Astrocyte (in vitro differentiated cells and primary cell): Measurements from ENCODE around the gene TIMM21. TPM values are rescaled to one million over a fixed set of nuclear protein-coding genes. Genes with fewer than 3 reads are reported as not detected.

ENCODE experiments used
- DNase-seq: peaks from one replicate; pipeline ENCODE4 v3.0.0-alpha.2; 2010; ENCODE audit warnings: low read depth
- FAIRE-seq: peaks from 2 replicates; lab custom pipeline; 2011; peaks lifted over from hg19 to GRCh38; lab: Jason Lieb, UNC
- H2AFZ ChIP-seq: 2 replicates; pipeline ENCODE4 v1.6.0; 2012; ENCODE audit warnings: low read depth, low read length, inconsistent platforms
- H3K27ac ChIP-seq: 2 replicates; pipeline ENCODE4 v1.5.1; 2011; ENCODE audit warnings: low read depth, low read length, inconsistent platforms
- H3K27me3 ChIP-seq: 2 replicates; pipeline ENCODE4 v1.6.0; 2011; ENCODE audit warnings: low read length, inconsistent platforms; ENCODE audit not compliant: insufficient read depth
- H3K36me3 ChIP-seq: 2 replicates; pipeline ENCODE4 v1.5.1; 2011; ENCODE audit warnings: low read length, inconsistent platforms; ENCODE audit not compliant: insufficient read depth
- H3K4me1 ChIP-seq: 2 replicates; pipeline ENCODE4 v1.5.1; 2011; ENCODE audit warnings: low read length, inconsistent platforms; ENCODE audit not compliant: insufficient read depth
- H3K4me2 ChIP-seq: 2 replicates; pipeline ENCODE4 v1.6.0; 2012; ENCODE audit warnings: low read length, inconsistent platforms
- H3K4me3 ChIP-seq: 2 replicates; pipeline ENCODE4 v1.5.1; 2011; ENCODE audit warnings: low read depth, mild to moderate bottlenecking, low read length, inconsistent platforms; ENCODE audit not compliant: insufficient read depth
- H3K79me2 ChIP-seq: 2 replicates; pipeline ENCODE4 v1.6.0; 2012; ENCODE audit warnings: mild to moderate bottlenecking, low read length, inconsistent platforms; ENCODE audit not compliant: insufficient read depth
- H3K9ac ChIP-seq: 2 replicates; pipeline ENCODE4 v1.6.0; 2012; ENCODE audit warnings: mild to moderate bottlenecking, low read length, inconsistent platforms
- H3K9me3 ChIP-seq: 2 replicates; pipeline ENCODE4 v1.5.1; 2012; ENCODE audit warnings: low read depth, mild to moderate bottlenecking, low read length, inconsistent platforms; ENCODE audit not compliant: insufficient read depth
- H4K20me1 ChIP-seq: 2 replicates; pipeline ENCODE4 v1.6.0; 2012; ENCODE audit warnings: low read length, inconsistent platforms; ENCODE audit not compliant: insufficient read depth
- H3K27ac Mint-ChIP-seq: one replicate; pipeline ENCODE4 v1.8.0; 2021; ENCODE audit warnings: mild to moderate bottlenecking, mixed read lengths; ENCODE audit not compliant: unreplicated experiment
- H3K27me3 Mint-ChIP-seq: one replicate; pipeline ENCODE4 v1.8.0; 2021; ENCODE audit warnings: low read depth, mixed read lengths; ENCODE audit not compliant: unreplicated experiment
- H3K36me3 Mint-ChIP-seq: one replicate; pipeline ENCODE4 v1.8.0; 2021; ENCODE audit warnings: low read depth, mixed read lengths; ENCODE audit not compliant: unreplicated experiment
- H3K4me1 Mint-ChIP-seq: one replicate; pipeline ENCODE4 v1.8.0; 2021; ENCODE audit warnings: low read depth, mixed read lengths; ENCODE audit not compliant: unreplicated experiment
- H3K4me3 Mint-ChIP-seq: one replicate; pipeline ENCODE4 v1.8.0; 2021; ENCODE audit warnings: mild to moderate bottlenecking, moderate library complexity, mixed read lengths; ENCODE audit not compliant: unreplicated experiment
- H3K9me3 Mint-ChIP-seq: one replicate; pipeline ENCODE4 v1.8.0; 2021; ENCODE audit warnings: mild to moderate bottlenecking, mixed read lengths; ENCODE audit not compliant: unreplicated experiment
- EZH2 ChIP-seq: IDR thresholded peaks from 2 replicates; pipeline ENCODE4 v1.6.1; 2012; ENCODE audit warnings: mild to moderate bottlenecking, low read length, inconsistent platforms; ENCODE audit not compliant: insufficient read depth
- total RNA-seq: library from RNA; stranded (reverse); gene quantifications from 2 replicates; pipeline ENCODE4 v1.2.1, GENCODE V29; 2021
- TF ChIP-seq, protein P1 (sequence below): IDR thresholded peaks from 2 replicates; pipeline ENCODE4 v1.5.1; 2011; ENCODE audit warnings: low read depth, mild to moderate bottlenecking, inconsistent platforms, low read length, moderate library complexity; ENCODE audit not compliant: insufficient read depth

Gene TIMM21
- total RNA-seq, 1 donor from 2014 or later = 25.1 TPM

- no peak overlapping the region for H3K27ac ChIP-seq
- H2AFZ ChIP-seq = peak overlapping the region; percentile 11
- Mint-ChIP-seq H3K9me3 (peaks cover 10% of the 10 kb centered on the region), H3K4me3 (no peak overlapping the region), H3K4me1 (peaks cover 21% of the 10 kb centered on the region), H3K27ac (no peak overlapping the region), H3K27me3 (no peaks in the 10 kb centered on the region), H3K36me3 (no peaks in the 10 kb centered on the region)
- no peak for DNase-seq
- no peak for TF ChIP-seq EZH2
- TF ChIP-seq, protein P1, sequence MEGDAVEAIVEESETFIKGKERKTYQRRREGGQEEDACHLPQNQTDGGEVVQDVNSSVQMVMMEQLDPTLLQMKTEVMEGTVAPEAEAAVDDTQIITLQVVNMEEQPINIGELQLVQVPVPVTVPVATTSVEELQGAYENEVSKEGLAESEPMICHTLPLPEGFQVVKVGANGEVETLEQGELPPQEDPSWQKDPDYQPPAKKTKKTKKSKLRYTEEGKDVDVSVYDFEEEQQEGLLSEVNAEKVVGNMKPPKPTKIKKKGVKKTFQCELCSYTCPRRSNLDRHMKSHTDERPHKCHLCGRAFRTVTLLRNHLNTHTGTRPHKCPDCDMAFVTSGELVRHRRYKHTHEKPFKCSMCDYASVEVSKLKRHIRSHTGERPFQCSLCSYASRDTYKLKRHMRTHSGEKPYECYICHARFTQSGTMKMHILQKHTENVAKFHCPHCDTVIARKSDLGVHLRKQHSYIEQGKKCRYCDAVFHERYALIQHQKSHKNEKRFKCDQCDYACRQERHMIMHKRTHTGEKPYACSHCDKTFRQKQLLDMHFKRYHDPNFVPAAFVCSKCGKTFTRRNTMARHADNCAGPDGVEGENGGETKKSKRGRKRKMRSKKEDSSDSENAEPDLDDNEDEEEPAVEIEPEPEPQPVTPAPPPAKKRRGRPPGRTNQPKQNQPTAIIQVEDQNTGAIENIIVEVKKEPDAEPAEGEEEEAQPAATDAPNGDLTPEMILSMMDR = no peak
- H3K9me3 ChIP-seq = no peaks in the 10 kb centered on the region
- no peak overlapping the region for H3K4me3 ChIP-seq
- peak; percentile 29 for FAIRE-seq
- no peaks in the 10 kb centered on the region for H3K27me3 ChIP-seq
- no peaks in the 10 kb centered on the region for H3K79me2 ChIP-seq
- no peaks in the 10 kb centered on the region for H4K20me1 ChIP-seq
- peaks cover 3% of the 10 kb centered on the region for H3K4me1 ChIP-seq
- no peaks in the 10 kb centered on the region for H3K36me3 ChIP-seq
- H3K9ac ChIP-seq = no peak overlapping the region
- H3K4me2 ChIP-seq = no peak overlapping the region
Measured at GRCh38 chr18:74114116-74114515, 34.2 kb upstream of the TIMM21 start.

DNA sequence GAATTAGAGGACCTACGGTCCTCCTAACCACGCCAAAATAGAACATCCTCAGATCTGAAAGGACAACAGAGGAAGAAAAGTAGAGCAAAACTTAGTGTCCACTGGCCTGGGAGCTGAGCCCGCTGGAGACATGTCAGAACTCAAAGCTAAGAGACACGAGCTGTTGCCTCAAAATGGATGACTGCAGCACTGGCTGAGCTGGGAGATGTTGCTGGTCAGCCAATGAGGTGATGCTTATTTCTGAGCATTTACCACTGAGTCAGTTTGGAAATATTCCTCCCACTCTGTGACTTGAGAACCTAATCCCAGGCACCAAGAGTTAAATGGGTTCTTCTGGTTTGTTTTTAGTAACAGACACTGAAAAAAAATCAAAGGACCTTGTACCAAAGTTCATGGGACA is 33.3 kb upstream of the TIMM21 start:
- DNase-seq (peak; percentile 71), FAIRE-seq (peak; percentile 72)
- Histone ChIP-seq H2AFZ (peak overlapping the region; percentile 65), H3K27ac (peak overlapping the region; percentile 65), H3K4me1 (peaks cover 3% of the 10 kb centered on the region), H3K9me3 (no peaks in the 10 kb centered on the region), H4K20me1 (no peaks in the 10 kb centered on the region), H3K4me3 (no peak overlapping the region), H3K27me3 (no peaks in the 10 kb centered on the region), H3K79me2 (no peaks in the 10 kb centered on the region), H3K4me2 (peak overlapping the region; percentile 58), H3K9ac (peak overlapping the region; percentile 49), H3K36me3 (no peaks in the 10 kb centered on the region)
- H3K27ac Mint-ChIP-seq = peak overlapping the region; percentile 23
- H3K27me3 Mint-ChIP-seq = no peaks in the 10 kb centered on the region
- peaks cover 6% of the 10 kb centered on the region for H3K9me3 Mint-ChIP-seq
- peaks cover 2% of the 10 kb centered on the region for H3K36me3 Mint-ChIP-seq
- TF ChIP-seq, protein P1 = no peak
- no peak for TF ChIP-seq EZH2
- no peak overlapping the region for H3K4me3 Mint-ChIP-seq
- H3K4me1 Mint-ChIP-seq = peaks cover 21% of the 10 kb centered on the region

DNA sequence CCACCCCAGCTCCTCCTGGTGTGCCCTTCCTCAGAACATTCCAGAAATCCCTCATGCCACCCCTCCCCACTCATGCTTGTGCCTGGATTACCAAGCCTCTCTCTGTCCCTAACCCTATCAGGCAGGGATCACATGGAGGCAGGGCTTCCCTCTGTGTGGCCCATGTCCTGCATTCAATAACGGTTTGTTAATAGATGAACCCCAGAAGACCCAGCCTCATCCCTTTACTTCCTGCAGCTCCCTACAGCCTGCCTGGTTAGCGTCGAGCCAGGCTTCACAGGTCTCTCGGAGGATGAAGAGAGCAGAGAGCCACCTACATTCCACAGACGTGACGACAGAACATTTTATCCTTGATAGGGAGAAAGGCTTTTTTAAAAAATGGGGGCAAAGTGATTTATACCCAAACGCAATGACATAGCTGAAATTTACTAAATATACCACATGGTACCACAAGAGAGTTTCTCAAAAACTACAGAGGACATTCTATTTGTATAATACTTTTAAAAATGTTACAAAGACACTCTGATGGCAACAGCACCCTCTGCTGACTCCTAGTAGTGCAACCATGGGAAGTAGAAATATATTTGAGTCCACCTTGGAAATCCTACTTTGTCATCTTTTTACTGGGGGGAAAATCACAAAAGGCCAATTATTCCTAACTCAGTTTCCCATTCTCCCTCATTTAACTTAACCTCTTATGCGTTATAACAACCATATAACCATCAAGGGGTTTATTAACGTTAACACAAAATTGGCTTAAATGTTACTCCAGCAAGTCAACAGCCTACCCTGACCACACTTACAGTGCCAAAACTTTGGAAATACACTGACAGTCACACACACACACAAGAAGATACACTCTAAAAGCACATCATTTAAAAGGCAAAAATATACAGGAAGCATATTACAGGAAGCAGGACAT is 31.4 kb upstream of the TIMM21 start:
- TF ChIP-seq EZH2 = no peak
- TF ChIP-seq, protein P1 = peak; percentile 86
- DNase-seq (peak; percentile 13), FAIRE-seq (peak; percentile 47)
- H2AFZ ChIP-seq = peak overlapping the region; percentile 39
- H3K27ac ChIP-seq = no peak overlapping the region
- no peak overlapping the region for H3K4me2 ChIP-seq
- no peak overlapping the region for H3K4me3 Mint-ChIP-seq
- H3K27me3 Mint-ChIP-seq = no peaks in the 10 kb centered on the region
- H3K9me3 Mint-ChIP-seq = peaks cover 6% of the 10 kb centered on the region
- H3K36me3 ChIP-seq = no peaks in the 10 kb centered on the region
- H3K4me3 ChIP-seq = no peak overlapping the region
- no peaks in the 10 kb centered on the region for H3K79me2 ChIP-seq
- no peak overlapping the region for H3K9ac ChIP-seq
- H3K9me3 ChIP-seq = no peaks in the 10 kb centered on the region
- peak overlapping the region; percentile 73 for H3K27ac Mint-ChIP-seq
- H3K36me3 Mint-ChIP-seq = peaks cover 2% of the 10 kb centered on the region
- no peaks in the 10 kb centered on the region for H4K20me1 ChIP-seq
- H3K27me3 ChIP-seq = no peaks in the 10 kb centered on the region
- H3K4me1 Mint-ChIP-seq = peaks cover 21% of the 10 kb centered on the region
- H3K4me1 ChIP-seq = peaks cover 3% of the 10 kb centered on the region
